ENCODE results near the gene SDCBP2.

The SDCBP2 gene

GRCh38 chr20:1301031-1301529 is 27.9 kb downstream of the SDCBP2 start:
- TF ChIP-seq, protein P1, sequence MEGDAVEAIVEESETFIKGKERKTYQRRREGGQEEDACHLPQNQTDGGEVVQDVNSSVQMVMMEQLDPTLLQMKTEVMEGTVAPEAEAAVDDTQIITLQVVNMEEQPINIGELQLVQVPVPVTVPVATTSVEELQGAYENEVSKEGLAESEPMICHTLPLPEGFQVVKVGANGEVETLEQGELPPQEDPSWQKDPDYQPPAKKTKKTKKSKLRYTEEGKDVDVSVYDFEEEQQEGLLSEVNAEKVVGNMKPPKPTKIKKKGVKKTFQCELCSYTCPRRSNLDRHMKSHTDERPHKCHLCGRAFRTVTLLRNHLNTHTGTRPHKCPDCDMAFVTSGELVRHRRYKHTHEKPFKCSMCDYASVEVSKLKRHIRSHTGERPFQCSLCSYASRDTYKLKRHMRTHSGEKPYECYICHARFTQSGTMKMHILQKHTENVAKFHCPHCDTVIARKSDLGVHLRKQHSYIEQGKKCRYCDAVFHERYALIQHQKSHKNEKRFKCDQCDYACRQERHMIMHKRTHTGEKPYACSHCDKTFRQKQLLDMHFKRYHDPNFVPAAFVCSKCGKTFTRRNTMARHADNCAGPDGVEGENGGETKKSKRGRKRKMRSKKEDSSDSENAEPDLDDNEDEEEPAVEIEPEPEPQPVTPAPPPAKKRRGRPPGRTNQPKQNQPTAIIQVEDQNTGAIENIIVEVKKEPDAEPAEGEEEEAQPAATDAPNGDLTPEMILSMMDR (conservative IDR thresholded peaks at IDR 0.05; ENCODE audit: low read depth, low read length): no peak
- no peak overlapping the region for H3K27ac ChIP-seq
- no peak overlapping the region for H3K4me2 ChIP-seq

DNA sequence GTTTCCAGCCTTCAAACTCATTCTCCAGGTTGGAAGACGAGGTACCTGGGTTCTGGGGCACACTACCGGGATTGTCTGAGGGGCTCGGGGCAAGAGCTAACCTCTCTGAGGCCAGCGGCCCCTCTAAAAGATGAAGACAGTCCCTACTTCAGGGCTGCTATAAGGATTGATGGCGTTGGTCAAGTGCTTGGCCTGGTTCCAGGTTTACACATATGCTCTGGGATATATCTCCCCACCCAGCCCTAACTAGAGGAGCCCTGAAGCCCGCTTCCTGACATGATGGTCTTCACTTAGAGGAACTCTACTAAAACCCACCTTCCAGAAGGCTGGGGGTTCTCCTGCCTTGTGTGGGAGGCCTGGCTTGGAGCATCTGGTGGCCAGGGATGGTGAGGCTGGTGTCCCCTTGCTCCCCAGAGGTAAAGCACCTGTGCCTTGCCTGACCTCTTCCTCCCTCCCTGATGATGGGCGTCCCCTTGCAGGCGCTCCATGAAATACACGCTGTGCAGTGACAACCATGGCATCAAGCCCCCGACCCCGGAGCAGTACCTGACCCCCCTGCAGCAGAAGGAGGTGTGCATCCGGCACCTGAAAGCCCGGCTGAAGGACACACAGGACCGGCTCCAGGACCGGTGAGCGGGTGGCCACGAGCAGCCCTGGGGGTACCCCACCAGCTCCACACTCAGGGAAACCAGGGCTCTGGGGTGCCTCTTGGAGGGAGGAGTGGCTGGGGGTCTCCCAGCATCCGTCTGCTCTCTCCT is 28.7 kb downstream of the SDCBP2 start:
- Histone ChIP-seq H3K9ac (no peak overlapping the region), H3K4me1 (ENCODE audit: low read depth, poor library complexity, severe bottlenecking) (no peaks in the 10 kb centered on the region)

More at GRCh38 chr20:1301031-1301529, 27.9 kb downstream of the SDCBP2 start:
- Histone ChIP-seq H3K27me3 (ENCODE audit: insufficient read depth, low read depth) (no peaks in the 10 kb centered on the region), H4K20me1 (ENCODE audit: insufficient read depth) (no peaks in the 10 kb centered on the region), H2AFZ (ENCODE audit: low read depth) (no peak overlapping the region), H3K9ac (no peak overlapping the region), H3K79me2 (ENCODE audit: insufficient read depth, low read depth) (no peaks in the 10 kb centered on the region), H3K36me3 (ENCODE audit: insufficient read depth) (no peaks in the 10 kb centered on the region), H3K4me1 (ENCODE audit: low read depth, poor library complexity, severe bottlenecking) (no peaks in the 10 kb centered on the region), H3K4me3 (IDR thresholded peaks at IDR 0.05; ENCODE audit: insufficient read depth, low read depth, low read length) (no peak overlapping the region)

GRCh38 chr20:1299522-1299921 is 29.4 kb downstream of the SDCBP2 start:
- H3K36me3 ChIP-seq (ENCODE audit: insufficient read depth): no peaks in the 10 kb centered on the region
- no peak overlapping the region for H3K4me2 ChIP-seq
- TF ChIP-seq, protein P1 (conservative IDR thresholded peaks at IDR 0.05; ENCODE audit: low read depth, low read length): 0 out of 2 replicates have a peak, but pooled peaks have one; percentile 17
- H3K27me3 ChIP-seq (ENCODE audit: insufficient read depth, low read depth): no peaks in the 10 kb centered on the region
- no peak overlapping the region for H2AFZ ChIP-seq (ENCODE audit: low read depth)
- no peak overlapping the region for H3K27ac ChIP-seq
- H3K79me2 ChIP-seq (ENCODE audit: insufficient read depth, low read depth): no peaks in the 10 kb centered on the region
- H3K4me1 ChIP-seq (ENCODE audit: low read depth, poor library complexity, severe bottlenecking): no peaks in the 10 kb centered on the region
- no peaks in the 10 kb centered on the region for H4K20me1 ChIP-seq (ENCODE audit: insufficient read depth)
- no peak overlapping the region for H3K4me3 ChIP-seq (IDR thresholded peaks at IDR 0.05; ENCODE audit: insufficient read depth, low read depth, low read length)
- no peak overlapping the region for H3K9ac ChIP-seq

More for the DNA sequence above, 28.7 kb downstream of the SDCBP2 start:
- TF ChIP-seq, protein P1 (conservative IDR thresholded peaks at IDR 0.05; ENCODE audit: low read depth, low read length): no peak
- no peaks in the 10 kb centered on the region for H3K27me3 ChIP-seq (ENCODE audit: insufficient read depth, low read depth)
- no peak overlapping the region for H3K4me2 ChIP-seq
- no peak overlapping the region for H3K4me3 ChIP-seq (IDR thresholded peaks at IDR 0.05; ENCODE audit: insufficient read depth, low read depth, low read length)
- no peaks in the 10 kb centered on the region for H3K36me3 ChIP-seq (ENCODE audit: insufficient read depth)
- H3K27ac ChIP-seq: no peak overlapping the region
- H4K20me1 ChIP-seq (ENCODE audit: insufficient read depth): no peaks in the 10 kb centered on the region
- no peaks in the 10 kb centered on the region for H3K79me2 ChIP-seq (ENCODE audit: insufficient read depth, low read depth)
- no peak overlapping the region for H2AFZ ChIP-seq (ENCODE audit: low read depth)

GRCh38 chr20:1298888-1299511 is 29.9 kb downstream of the SDCBP2 start:
- TF ChIP-seq, protein P1 (conservative IDR thresholded peaks at IDR 0.05; ENCODE audit: low read depth, low read length): no peak
- Histone ChIP-seq H2AFZ (ENCODE audit: low read depth) (no peak overlapping the region), H4K20me1 (ENCODE audit: insufficient read depth) (no peaks in the 10 kb centered on the region), H3K27ac (no peak overlapping the region), H3K4me2 (no peak overlapping the region), H3K79me2 (ENCODE audit: insufficient read depth, low read depth) (no peaks in the 10 kb centered on the region), H3K4me3 (IDR thresholded peaks at IDR 0.05; ENCODE audit: insufficient read depth, low read depth, low read length) (no peak overlapping the region), H3K4me1 (ENCODE audit: low read depth, poor library complexity, severe bottlenecking) (no peaks in the 10 kb centered on the region), H3K27me3 (ENCODE audit: insufficient read depth, low read depth) (no peaks in the 10 kb centered on the region), H3K36me3 (ENCODE audit: insufficient read depth) (no peaks in the 10 kb centered on the region), H3K9ac (no peak overlapping the region)
